Central memory CD8-positive, alpha-beta T cell (primary cell): ENCODE results near the gene EEF1AKMT3.

Source experiments
- ATAC-seq: fragments of 150-1000 bp; cut with Tn5 transposase; replicated peaks from 2 replicates; pipeline ENCODE4 v1.10.0; 2022; ENCODE audit warnings: mild to moderate bottlenecking, moderate FRiP score, moderate number of reproducible peaks; ENCODE audit not compliant: poor library complexity, severe bottlenecking; ENCODE audit errors: extremely low read depth
- DNase-seq, 2 donors: peaks; one replicate each; pipeline ENCODE4 v3.0.0; 2021; ENCODE audit warnings: low spot score in 2 of 2
- H3K27ac Mint-ChIP-seq: one replicate; pipeline ENCODE4 v1.8.0; 2022; ENCODE audit warnings: low read depth, mild to moderate bottlenecking, moderate library complexity, mixed read lengths
- H3K27me3 Mint-ChIP-seq: one replicate; pipeline ENCODE4 v1.8.0; 2022; ENCODE audit warnings: mixed read lengths
- H3K36me3 Mint-ChIP-seq: one replicate; pipeline ENCODE4 v1.8.0; 2022; ENCODE audit warnings: mild to moderate bottlenecking, moderate library complexity, mixed read lengths; ENCODE audit not compliant: insufficient read depth
- H3K4me1 Mint-ChIP-seq: one replicate; pipeline ENCODE4 v1.8.0; 2022; ENCODE audit warnings: mixed read lengths
- H3K4me3 Mint-ChIP-seq: one replicate; pipeline ENCODE4 v1.8.0; 2022; ENCODE audit warnings: mild to moderate bottlenecking, moderate library complexity, mixed read lengths
- H3K9me3 Mint-ChIP-seq: one replicate; pipeline ENCODE4 v1.8.0; 2022; ENCODE audit warnings: mixed read lengths

The EEF1AKMT3 gene

GRCh38 chr12:57777911-57778310 lies 5.5 kb downstream of the EEF1AKMT3 start:
- DNase-seq (no peak), ATAC-seq (no peak)
- peaks cover 6% of the 10 kb centered on the region for H3K36me3 Mint-ChIP-seq
- no peak overlapping the region for H3K4me3 Mint-ChIP-seq
- no peak overlapping the region for H3K27ac Mint-ChIP-seq
- no peaks in the 10 kb centered on the region for H3K9me3 Mint-ChIP-seq
- H3K4me1 Mint-ChIP-seq, result peaks cover 17% of the 10 kb centered on the region
- H3K27me3 Mint-ChIP-seq, result no peaks in the 10 kb centered on the region

GRCh38 chr12:57779736-57780135 lies 7.3 kb downstream of the EEF1AKMT3 start:
- peaks cover 11% of the 10 kb centered on the region for H3K36me3 Mint-ChIP-seq
- DNase-seq, result no peak
- H3K9me3 Mint-ChIP-seq, result no peaks in the 10 kb centered on the region
- H3K27ac Mint-ChIP-seq, result no peak overlapping the region
- peaks cover 22% of the 10 kb centered on the region for H3K4me1 Mint-ChIP-seq
- H3K4me3 Mint-ChIP-seq, result no peak overlapping the region
- no peak for ATAC-seq
- no peaks in the 10 kb centered on the region for H3K27me3 Mint-ChIP-seq

DNA sequence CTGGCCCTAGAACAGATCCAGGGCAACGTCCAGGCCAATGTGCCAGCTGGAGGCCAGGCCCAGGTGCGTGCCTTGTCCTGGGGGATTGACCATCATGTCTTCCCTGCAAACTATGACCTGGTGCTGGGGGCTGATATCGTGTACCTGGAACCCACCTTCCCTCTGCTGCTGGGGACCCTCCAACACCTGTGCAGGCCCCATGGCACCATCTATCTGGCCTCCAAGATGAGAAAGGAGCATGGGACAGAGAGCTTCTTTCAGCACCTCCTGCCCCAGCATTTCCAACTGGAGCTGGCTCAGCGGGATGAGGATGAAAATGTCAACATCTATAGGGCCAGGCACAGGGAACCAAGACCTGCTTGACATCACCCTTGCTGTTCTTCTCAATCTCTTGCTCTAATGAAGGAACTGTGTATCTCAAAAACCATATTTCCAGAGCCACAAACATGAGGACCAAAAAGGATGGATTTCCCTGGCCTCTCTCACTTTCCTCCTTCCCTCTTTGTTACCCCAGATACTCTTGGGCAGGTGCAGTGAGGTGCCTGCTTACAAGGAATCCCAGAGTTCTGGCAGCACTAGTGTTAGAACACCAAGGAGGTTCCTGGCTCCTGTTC lies 8.0 kb downstream of the EEF1AKMT3 start:
- DNase-seq (no peak), ATAC-seq (no peak)
- H3K27me3 Mint-ChIP-seq, result no peaks in the 10 kb centered on the region
- no peak overlapping the region for H3K4me3 Mint-ChIP-seq
- no peaks in the 10 kb centered on the region for H3K9me3 Mint-ChIP-seq
- H3K27ac Mint-ChIP-seq, result peak overlapping the region; percentile 6
- peaks cover 11% of the 10 kb centered on the region for H3K36me3 Mint-ChIP-seq
- peaks cover 22% of the 10 kb centered on the region for H3K4me1 Mint-ChIP-seq

GRCh38 chr12:57781244-57781643 lies 8.8 kb downstream of the EEF1AKMT3 start:
- ATAC-seq (no peak), DNase-seq (no peak)
- no peaks in the 10 kb centered on the region for H3K9me3 Mint-ChIP-seq
- peaks cover 22% of the 10 kb centered on the region for H3K4me1 Mint-ChIP-seq
- H3K4me3 Mint-ChIP-seq, result peak overlapping the region; percentile 96
- H3K27ac Mint-ChIP-seq, result no peak overlapping the region
- no peaks in the 10 kb centered on the region for H3K27me3 Mint-ChIP-seq
- peaks cover 15% of the 10 kb centered on the region for H3K36me3 Mint-ChIP-seq

DNA sequence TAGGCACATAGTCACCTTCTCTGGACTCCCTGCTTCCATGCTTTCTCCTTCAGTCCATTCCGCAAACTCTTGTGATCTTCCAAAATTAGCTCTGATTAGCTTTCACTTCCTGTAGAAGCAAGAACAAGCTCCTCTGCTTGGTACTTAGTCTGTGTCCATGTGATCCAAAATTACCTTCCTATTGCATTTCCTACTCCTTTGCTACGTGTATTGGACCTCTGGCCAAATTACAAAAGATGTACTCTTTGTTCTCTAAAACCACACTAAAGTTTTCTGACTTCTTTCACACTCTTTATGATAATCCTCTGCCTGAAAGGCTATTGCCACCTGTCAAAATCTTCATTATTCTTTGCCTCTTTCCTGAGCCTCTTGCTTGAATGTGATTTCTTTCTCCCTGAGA lies 9.4 kb downstream of the EEF1AKMT3 start:
- H3K27me3 Mint-ChIP-seq, result no peaks in the 10 kb centered on the region
- peaks cover 19% of the 10 kb centered on the region for H3K36me3 Mint-ChIP-seq
- no peaks in the 10 kb centered on the region for H3K9me3 Mint-ChIP-seq
- ATAC-seq, result no peak
- H3K4me3 Mint-ChIP-seq, result peak overlapping the region; percentile 96
- no peak for DNase-seq
- peak overlapping the region; percentile 97 for H3K27ac Mint-ChIP-seq
- peaks cover 22% of the 10 kb centered on the region for H3K4me1 Mint-ChIP-seq

GRCh38 chr12:57782243-57782607 lies 9.8 kb downstream of the EEF1AKMT3 start:
- Mint-ChIP-seq H3K36me3 (peaks cover 20% of the 10 kb centered on the region), H3K4me3 (peak overlapping the region; percentile 96), H3K4me1 (peaks cover 22% of the 10 kb centered on the region), H3K9me3 (no peaks in the 10 kb centered on the region), H3K27me3 (no peaks in the 10 kb centered on the region), H3K27ac (peak overlapping the region; percentile 97)
- DNase-seq (no peak), ATAC-seq (peak; percentile 3)

- Mint-ChIP-seq H3K27me3 (no peaks in the 10 kb centered on the region), H3K4me3 (peak within 1 kb of the TSS; percentile 96), H3K27ac (peak within 1 kb of the TSS; percentile 97), H3K36me3 (peaks cover 26% of the 10 kb centered on the region), H3K9me3 (no peaks in the 10 kb centered on the region), H3K4me1 (peaks cover 22% of the 10 kb centered on the region)
- DNase-seq (peak; percentile 92 to 96), ATAC-seq (peak; percentile 77)
Measured at GRCh38 chr12:57782608-57783465, 10.4 kb downstream of the EEF1AKMT3 start, which contains the start of gene TSFM. Gene TSFM (plus strand): TSS chr12:57782787. CDS start chr12:57782802, 15 bp downstream.

- DNase-seq (no peak), ATAC-seq (no peak)
- H3K36me3 Mint-ChIP-seq, result peaks cover 32% of the 10 kb centered on the region
Measured at GRCh38 chr12:57783466-57783801, 11.0 kb downstream of the EEF1AKMT3 start.

GRCh38 chr12:57783861-57784260 lies 11.4 kb downstream of the EEF1AKMT3 start:
- Mint-ChIP-seq H3K36me3 (peaks cover 36% of the 10 kb centered on the region), H3K9me3 (no peaks in the 10 kb centered on the region), H3K27me3 (no peaks in the 10 kb centered on the region), H3K27ac (no peak overlapping the region), H3K4me3 (peak overlapping the region; percentile 96), H3K4me1 (peaks cover 22% of the 10 kb centered on the region)
- no peak for ATAC-seq
- DNase-seq, result no peak

More at GRCh38 chr12:57783466-57783801, 11.0 kb downstream of the EEF1AKMT3 start:
- Mint-ChIP-seq H3K27ac (peak overlapping the region; percentile 97), H3K9me3 (no peaks in the 10 kb centered on the region), H3K4me3 (peak overlapping the region; percentile 96), H3K4me1 (peaks cover 22% of the 10 kb centered on the region), H3K27me3 (no peaks in the 10 kb centered on the region)

DNA sequence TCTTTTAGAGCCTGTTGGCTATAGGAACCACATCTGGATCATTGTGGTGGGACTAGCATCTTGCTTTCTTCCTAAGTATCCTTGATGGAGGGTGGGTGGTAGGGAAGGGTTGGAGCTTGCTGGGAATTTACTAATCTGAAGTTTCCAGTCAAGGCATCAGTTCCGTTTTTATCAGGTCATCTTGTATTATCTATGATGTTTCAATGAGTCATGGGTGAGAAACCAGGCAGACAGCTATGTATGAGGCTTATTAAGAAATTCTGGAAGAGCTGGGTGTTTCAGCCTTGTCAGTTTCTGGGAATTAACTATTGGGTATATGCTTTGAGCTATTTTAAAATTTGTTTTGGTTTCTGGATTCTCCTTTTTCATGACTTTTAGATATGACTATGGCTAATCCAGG lies 21.5 kb downstream of the EEF1AKMT3 start:
- DNase-seq (no peak), ATAC-seq (no peak)
- Mint-ChIP-seq H3K27ac (no peak overlapping the region), H3K4me3 (no peak overlapping the region), H3K27me3 (no peaks in the 10 kb centered on the region), H3K4me1 (no peaks in the 10 kb centered on the region), H3K9me3 (no peaks in the 10 kb centered on the region), H3K36me3 (peaks cover 58% of the 10 kb centered on the region)

DNA sequence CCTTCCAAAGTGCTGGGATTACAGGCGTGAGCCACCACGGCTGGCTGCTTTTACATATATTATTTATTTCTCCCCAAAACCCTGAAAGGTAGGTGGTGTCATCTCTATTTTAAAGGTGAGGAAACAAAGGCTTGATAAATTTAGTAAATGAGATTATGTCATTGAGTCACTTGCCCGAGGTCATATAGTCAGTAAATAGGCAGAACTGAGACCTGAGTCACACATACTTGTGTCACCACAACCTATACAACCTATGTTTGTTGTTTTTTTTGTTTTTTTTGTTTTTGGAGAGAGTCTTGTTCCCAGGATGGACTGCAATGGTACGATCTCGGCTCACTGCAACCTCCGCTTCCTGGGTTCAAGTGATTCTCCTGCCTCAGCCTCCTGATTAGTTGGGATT lies 22.9 kb downstream of the EEF1AKMT3 start:
- DNase-seq (no peak), ATAC-seq (no peak)
- Mint-ChIP-seq H3K27me3 (no peaks in the 10 kb centered on the region), H3K4me3 (no peak overlapping the region), H3K36me3 (peaks cover 48% of the 10 kb centered on the region), H3K27ac (no peak overlapping the region), H3K9me3 (no peaks in the 10 kb centered on the region), H3K4me1 (no peaks in the 10 kb centered on the region)

- peaks cover 37% of the 10 kb centered on the region for H3K36me3 Mint-ChIP-seq
- no peaks in the 10 kb centered on the region for H3K4me1 Mint-ChIP-seq
- H3K27ac Mint-ChIP-seq, result peak overlapping the region; percentile 1
- DNase-seq (no peak), ATAC-seq (no peak)
- H3K27me3 Mint-ChIP-seq, result no peaks in the 10 kb centered on the region
- H3K9me3 Mint-ChIP-seq, result no peaks in the 10 kb centered on the region
- H3K4me3 Mint-ChIP-seq, result no peak overlapping the region
Measured at GRCh38 chr12:57796996-57797395, 24.6 kb downstream of the EEF1AKMT3 start.

GRCh38 chr12:57797933-57798332 lies 25.5 kb downstream of the EEF1AKMT3 start:
- Mint-ChIP-seq H3K27ac (peak overlapping the region; percentile 1), H3K27me3 (no peaks in the 10 kb centered on the region), H3K36me3 (peaks cover 31% of the 10 kb centered on the region), H3K4me3 (no peak overlapping the region), H3K9me3 (no peaks in the 10 kb centered on the region), H3K4me1 (no peaks in the 10 kb centered on the region)
- ATAC-seq (no peak), DNase-seq (no peak)
